Measurements from ENCODE around the gene CAMK2A.

CAMK2A gene

DNA sequence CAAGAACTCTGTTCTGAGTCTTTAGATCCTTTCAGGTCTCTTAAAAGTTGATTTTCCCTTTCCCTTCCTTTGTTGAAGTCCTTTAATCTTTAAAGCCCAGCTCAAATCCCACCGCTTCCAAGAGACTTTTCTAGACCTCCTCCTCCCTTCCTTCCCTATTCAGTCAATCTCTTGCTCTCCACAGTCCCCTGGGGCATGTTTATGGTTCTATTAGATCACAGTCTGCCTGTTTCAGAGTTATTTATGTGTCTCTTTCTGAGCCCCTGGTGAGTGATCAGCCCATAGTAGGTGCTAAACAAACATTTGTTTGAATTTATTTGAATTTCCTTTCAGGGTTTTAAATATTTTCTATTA, 20.3 kb upstream of the CAMK2A start:
- H3K36me3 ChIP-seq (ENCODE audit: insufficient read depth, low read length), result no peaks in the 10 kb centered on the region

DNA sequence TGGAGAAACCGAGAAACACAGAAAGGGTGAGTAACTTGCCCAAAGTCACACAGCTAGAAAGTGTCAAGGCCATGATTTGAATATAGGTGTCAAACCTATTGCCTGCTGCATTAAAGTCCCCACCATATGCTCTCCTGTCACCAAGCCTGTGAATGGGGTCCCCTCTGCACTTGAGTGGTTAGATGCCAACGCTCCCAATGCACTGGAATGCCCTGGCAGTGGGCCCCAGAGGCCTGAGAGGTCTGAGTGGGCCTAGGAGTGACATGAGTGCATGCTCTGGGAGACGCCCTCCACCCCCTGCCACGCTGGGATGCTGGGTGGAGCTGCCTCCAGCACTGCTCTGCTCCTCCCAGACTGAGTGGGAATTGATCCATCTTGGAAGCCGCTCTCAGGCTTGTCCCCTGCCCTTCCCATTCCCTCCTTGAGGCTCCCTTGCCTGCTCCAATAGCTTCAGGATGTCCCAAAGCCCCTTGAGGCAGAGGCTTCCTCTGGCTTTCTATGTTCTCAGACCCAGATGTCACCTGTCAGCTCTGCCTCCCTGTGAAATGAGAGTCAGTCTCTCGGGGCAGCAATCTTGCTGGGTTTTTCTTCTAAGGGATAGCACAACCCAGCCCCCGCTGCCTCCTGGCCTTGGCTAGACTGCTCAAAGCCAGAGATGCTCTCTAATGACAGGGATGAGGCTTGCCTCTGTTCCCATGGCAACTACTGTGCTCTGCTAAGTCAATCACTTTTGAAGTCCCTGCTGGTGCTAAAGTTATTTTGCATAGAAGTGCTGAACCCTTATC, 19.7 kb upstream of the CAMK2A start:
- Histone ChIP-seq H3K36me3 (ENCODE audit: insufficient read depth, low read length) (no peaks in the 10 kb centered on the region), H3K9me3 (ENCODE audit: control insufficient read depth, insufficient read depth, low read length) (no peaks in the 10 kb centered on the region), H3K9ac (ENCODE audit: low read depth, low read length) (no peak overlapping the region), H3K4me1 (ENCODE audit: insufficient read depth, low read length) (peaks cover 10% of the 10 kb centered on the region)

More for the DNA sequence above, 20.3 kb upstream of the CAMK2A start:
- peaks cover 5% of the 10 kb centered on the region; the same call in 1 of the 2 replicates for H3K4me1 ChIP-seq (ENCODE audit: insufficient read depth, low read length)
- H3K9me3 ChIP-seq (ENCODE audit: control insufficient read depth, insufficient read depth, low read length), result no peaks in the 10 kb centered on the region
- no peak overlapping the region for H3K9ac ChIP-seq (ENCODE audit: low read depth, low read length)

DNA sequence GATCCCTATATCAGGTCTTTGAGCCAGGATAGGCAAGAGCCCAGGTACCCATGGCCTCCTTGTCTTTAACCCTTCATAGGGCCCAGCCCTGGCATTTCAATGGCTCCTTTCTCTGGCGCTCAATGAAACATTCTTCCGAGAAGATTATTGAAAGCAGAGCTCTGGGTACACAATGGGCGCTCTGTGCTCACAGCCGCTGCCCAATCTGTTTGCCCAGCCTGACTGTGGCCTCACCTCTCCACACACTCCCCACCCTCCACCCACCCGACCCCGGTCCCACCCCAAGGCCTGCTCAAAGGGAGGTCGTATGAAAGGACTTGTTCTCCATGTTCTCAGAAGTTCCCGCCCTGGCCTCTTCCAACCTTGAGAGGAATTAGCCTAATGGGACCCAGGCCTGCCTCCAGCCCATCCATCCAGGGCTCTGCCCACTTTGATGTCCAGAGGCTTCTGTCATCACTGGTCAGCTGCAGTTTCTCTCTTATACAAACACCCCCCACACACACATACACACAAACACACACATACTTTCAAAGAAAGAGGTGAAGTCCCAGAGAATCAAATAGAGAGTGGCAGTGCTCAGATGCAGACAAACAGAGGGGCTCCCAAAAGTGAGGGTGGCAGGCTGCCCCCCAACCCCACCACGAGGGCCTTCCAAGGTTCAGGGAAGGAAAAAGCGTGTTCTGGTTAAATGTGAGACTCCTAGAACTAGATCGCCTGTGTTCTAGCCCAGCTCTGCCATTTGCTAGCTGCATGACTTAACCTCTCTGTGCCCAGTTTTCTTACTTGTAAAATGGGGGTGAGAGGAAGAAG, 18.2 kb upstream of the CAMK2A start:
- Histone ChIP-seq H3K9me3 (ENCODE audit: control insufficient read depth, insufficient read depth, low read length) (no peaks in the 10 kb centered on the region), H3K36me3 (ENCODE audit: insufficient read depth, low read length) (no peaks in the 10 kb centered on the region), H3K4me1 (ENCODE audit: insufficient read depth, low read length) (peaks cover 24% of the 10 kb centered on the region), H3K9ac (ENCODE audit: low read depth, low read length) (no peak overlapping the region)

DNA sequence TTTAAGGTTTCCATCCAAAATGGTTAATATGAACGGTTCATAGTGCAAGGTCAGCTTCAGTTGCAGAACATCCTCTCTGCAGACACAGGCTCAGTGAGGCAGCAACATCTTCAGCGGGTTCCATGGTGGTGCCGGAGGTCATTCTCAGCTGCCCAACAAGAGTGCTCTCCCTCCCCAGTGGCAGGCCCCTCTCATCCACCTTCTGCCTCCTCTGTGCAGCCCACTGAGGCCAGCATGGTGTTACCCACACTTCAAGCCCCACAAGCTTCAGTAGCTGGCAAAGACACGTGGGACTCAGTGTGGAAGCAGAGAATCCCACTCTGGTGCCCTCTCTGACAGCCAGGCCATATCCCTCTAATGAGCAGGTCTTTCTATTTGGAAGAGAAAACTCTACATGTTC, 17.2 kb upstream of the CAMK2A start:
- Histone ChIP-seq H3K4me1 (ENCODE audit: insufficient read depth, low read length) (peaks cover 24% of the 10 kb centered on the region), H3K9me3 (ENCODE audit: control insufficient read depth, insufficient read depth, low read length) (no peaks in the 10 kb centered on the region)

DNA sequence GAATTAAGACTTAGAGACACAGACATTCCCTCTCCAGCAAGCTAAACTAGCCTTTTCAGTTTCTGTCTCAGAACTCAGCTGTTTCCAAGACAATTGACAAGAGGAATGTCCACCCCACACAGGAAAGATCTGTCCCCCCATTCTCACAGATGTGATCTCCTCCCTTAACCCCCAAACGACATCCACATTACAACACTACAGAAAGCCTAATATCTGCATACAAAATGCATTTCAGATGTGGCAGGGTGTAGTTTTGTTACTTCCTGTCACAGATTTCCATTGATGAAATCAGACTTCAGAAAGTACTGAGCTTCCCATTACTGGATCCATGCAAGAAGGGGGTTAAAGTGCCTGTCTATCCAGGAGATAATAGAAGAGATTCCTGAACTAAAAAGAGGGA, 16.0 kb upstream of the CAMK2A start:
- no peaks in the 10 kb centered on the region for H3K9me3 ChIP-seq (ENCODE audit: control insufficient read depth, insufficient read depth, low read length)
- H3K9ac ChIP-seq (ENCODE audit: low read depth, low read length), result no peak overlapping the region
- H3K36me3 ChIP-seq (ENCODE audit: insufficient read depth, low read length), result no peaks in the 10 kb centered on the region
- peaks cover 30% of the 10 kb centered on the region for H3K4me1 ChIP-seq (ENCODE audit: insufficient read depth, low read length)

More for the DNA sequence above, 17.2 kb upstream of the CAMK2A start:
- no peaks in the 10 kb centered on the region for H3K36me3 ChIP-seq (ENCODE audit: insufficient read depth, low read length)
- H3K9ac ChIP-seq (ENCODE audit: low read depth, low read length), result no peak overlapping the region

DNA sequence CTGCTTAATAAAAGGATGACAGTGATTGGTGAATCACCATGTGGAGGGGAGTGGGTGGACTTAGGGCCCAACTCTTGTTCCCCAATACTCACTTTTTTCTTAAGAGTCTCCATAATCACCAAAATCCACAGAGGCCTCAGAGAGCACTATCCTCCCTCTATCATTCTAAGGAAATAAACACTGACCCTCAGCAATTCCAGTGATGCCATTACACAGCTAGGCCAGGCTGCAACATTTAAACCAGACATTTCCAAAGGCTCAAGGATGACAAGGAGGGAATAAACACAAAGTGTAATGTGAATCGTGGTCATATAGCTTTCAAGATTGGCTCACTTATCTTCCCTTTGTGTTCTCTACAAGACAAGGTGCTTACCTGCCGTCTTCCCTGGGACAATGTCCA, 15.5 kb upstream of the CAMK2A start:
- Histone ChIP-seq H3K4me1 (ENCODE audit: insufficient read depth, low read length) (peaks cover 35% of the 10 kb centered on the region), H3K36me3 (ENCODE audit: insufficient read depth, low read length) (no peaks in the 10 kb centered on the region), H3K9ac (ENCODE audit: low read depth, low read length) (no peak overlapping the region), H3K9me3 (ENCODE audit: control insufficient read depth, insufficient read depth, low read length) (no peaks in the 10 kb centered on the region)

DNA sequence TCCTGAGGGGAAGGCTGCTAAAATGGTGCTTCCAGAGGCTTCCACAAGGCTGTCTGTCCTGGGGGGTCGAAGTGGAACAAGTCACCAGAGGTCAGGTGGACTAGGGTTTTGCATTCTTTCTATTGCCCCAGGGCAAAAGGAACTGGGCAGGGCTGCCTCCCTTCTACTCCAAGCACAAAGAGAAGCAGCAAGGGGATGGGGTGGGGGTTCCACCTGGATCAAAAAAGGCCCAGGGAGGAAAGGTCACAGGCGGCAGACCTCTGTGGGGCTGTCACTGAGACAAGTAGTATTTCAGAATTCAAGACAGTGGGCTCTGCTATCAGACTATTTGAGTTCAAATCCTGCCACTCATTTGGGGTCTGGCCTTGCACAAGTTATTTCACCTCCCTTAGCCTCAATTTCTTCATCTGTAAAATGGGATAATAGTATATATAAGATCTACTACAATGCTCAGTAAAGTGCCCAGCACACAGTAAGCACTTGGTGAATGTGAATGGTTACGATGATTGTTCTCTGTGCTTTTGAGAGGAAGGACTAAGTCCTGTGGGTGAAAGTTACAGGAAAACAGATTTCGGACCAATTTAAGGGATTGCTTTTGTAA, 15.0 kb upstream of the CAMK2A start:
- Histone ChIP-seq H3K9ac (ENCODE audit: low read depth, low read length) (no peak overlapping the region), H3K9me3 (ENCODE audit: control insufficient read depth, insufficient read depth, low read length) (no peaks in the 10 kb centered on the region), H3K36me3 (ENCODE audit: insufficient read depth, low read length) (no peaks in the 10 kb centered on the region), H3K4me1 (ENCODE audit: insufficient read depth, low read length) (peaks cover 40% of the 10 kb centered on the region)

DNA sequence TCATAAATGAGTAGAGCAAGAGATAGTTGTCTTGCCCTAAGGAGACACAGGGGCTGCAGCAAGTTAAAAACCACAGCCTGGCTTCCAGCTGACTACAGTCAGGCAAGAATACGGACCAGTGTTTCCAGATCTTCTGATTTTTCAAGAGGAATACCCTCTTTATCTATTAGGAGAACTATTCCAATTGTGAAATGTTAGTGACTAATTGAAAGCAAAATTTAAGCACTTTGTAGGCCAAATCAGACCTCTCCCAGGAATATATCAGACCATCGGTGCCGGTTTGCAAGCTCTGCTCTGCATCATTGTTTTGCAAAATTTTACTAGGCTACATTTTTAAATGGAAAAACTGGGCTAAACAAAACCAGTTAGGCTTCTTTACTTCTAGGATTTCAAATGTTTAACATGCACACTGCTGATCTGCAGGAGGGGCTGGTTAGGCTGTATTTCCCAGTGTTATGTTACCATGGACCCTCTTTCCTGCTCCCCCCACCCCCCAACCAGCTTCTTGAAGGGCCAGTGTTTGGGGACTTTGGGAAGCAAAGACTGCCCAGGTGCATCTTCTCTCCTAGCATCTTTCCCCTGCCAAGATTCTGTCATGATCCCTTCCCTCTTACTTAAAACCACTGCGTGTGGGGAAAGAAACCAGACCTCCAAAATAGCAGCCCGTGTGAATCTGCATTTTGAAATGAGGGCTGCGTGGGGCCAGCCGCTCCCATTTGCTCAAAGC, 14.2 kb upstream of the CAMK2A start:
- no peak overlapping the region; the same call in 1 of the 2 replicates for H3K9ac ChIP-seq (ENCODE audit: low read depth, low read length)
- no peaks in the 10 kb centered on the region for H3K36me3 ChIP-seq (ENCODE audit: insufficient read depth, low read length)
- peaks cover 44% of the 10 kb centered on the region for H3K4me1 ChIP-seq (ENCODE audit: insufficient read depth, low read length)
- no peaks in the 10 kb centered on the region for H3K9me3 ChIP-seq (ENCODE audit: control insufficient read depth, insufficient read depth, low read length)

DNA sequence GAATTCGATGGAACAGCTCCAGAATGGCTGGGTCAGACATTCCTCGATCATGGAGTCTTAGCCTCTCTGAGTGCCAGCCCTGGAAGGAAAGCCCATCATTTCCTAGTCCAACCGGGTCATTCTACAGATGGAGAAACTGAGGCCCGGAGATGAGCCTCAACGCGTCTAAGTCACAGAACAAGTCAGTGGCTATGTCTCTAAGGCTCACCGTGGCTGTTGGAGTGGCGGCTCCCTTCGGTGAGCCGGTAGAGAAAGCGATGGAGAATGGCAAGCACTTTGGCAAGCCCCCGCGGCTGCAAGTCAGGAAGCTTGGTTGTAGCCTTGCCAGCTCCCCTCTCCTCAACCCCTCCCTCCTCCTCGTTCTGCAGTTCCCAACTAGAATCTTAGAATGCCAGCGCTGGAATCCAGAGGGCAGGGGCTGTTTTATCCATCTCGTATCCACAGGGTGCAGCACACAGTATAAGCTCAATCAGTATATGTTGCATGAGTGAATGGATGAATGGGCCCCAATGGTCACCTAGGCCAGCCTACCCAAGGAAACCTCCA, 13.6 kb upstream of the CAMK2A start:
- Histone ChIP-seq H3K9ac (ENCODE audit: low read depth, low read length) (peak overlapping the region; percentile 60; the same call in 1 of the 2 replicates), H3K36me3 (ENCODE audit: insufficient read depth, low read length) (no peaks in the 10 kb centered on the region), H3K9me3 (ENCODE audit: control insufficient read depth, insufficient read depth, low read length) (no peaks in the 10 kb centered on the region), H3K4me1 (ENCODE audit: insufficient read depth, low read length) (peaks cover 44% of the 10 kb centered on the region)

DNA sequence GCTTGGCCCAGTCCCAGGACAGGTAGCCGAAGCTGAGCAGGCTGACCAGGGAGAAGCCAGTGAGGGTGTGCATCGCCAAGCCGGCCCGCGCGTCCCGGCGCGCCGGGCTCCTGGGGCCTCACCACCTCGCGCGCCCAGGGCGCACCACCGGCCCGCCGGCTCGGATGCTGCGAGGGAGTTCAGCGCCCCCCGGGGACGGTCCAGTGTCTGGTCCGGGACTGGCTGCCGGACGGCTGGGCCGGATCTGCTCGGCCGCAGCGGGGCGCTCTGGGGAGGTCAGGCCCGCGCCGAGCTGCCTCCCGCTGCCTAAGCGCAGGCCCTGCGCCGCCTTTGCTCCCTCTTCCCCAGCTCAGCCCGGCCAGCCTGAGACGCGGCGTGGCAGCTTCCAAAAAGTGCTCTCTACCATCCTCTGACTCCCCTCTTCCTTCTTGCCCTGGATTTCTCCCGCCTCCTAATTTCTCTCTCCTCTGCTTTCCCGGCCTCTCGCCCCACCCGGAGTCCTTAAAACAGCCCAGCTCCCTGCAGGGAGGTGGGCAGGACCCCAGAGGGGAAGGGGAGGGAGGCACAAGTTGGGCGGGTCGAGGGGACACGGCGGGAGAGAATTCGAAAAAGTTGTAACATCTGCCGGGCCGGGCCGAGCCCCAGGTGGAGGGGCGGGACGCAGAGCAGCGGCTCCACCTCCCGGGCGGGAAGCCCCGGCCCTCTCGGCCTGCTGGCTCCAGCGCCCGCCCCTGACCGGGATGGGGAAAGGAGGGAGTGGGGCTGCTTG, 12.9 kb upstream of the CAMK2A start, which contains the start of gene ARSI:
TSS of gene ARSI (minus strand) at position 605 of the 769 bp plus-strand sequence. CDS start at position 73, 532 bp downstream.
- Histone ChIP-seq H3K9ac (ENCODE audit: low read depth, low read length) (peak within 1 kb of the TSS; percentile 60), H3K9me3 (ENCODE audit: control insufficient read depth, insufficient read depth, low read length) (no peaks in the 10 kb centered on the region)

DNA sequence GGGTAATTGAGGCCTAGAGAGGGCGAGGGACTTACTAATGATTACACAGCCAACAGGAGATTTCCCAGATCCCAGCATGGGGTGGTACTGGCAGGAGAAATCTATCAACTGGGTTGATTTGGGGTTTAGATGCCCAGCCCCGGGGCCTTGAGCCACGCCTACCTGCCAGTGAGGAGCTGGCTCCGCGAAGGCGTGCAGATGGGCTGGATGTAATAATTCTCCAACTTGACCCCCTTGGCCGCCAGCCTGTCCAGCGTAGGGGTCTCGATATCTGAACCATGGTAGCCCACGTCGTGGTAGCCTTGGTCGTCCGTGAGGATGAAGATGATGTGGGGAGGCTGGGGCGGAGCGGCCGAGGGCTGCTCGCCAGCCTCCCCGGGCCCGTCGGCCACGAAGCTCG, 12.3 kb upstream of the CAMK2A start:
- Histone ChIP-seq H3K36me3 (ENCODE audit: insufficient read depth, low read length) (no peaks in the 10 kb centered on the region), H3K9me3 (ENCODE audit: control insufficient read depth, insufficient read depth, low read length) (no peaks in the 10 kb centered on the region), H3K4me1 (ENCODE audit: insufficient read depth, low read length) (peaks cover 44% of the 10 kb centered on the region), H3K9ac (ENCODE audit: low read depth, low read length) (peak overlapping the region; percentile 60)

More for the DNA sequence above, 12.9 kb upstream of the CAMK2A start, which contains the start of gene ARSI:
- Histone ChIP-seq H3K4me1 (ENCODE audit: insufficient read depth, low read length) (peaks cover 44% of the 10 kb centered on the region), H3K36me3 (ENCODE audit: insufficient read depth, low read length) (no peaks in the 10 kb centered on the region)

DNA sequence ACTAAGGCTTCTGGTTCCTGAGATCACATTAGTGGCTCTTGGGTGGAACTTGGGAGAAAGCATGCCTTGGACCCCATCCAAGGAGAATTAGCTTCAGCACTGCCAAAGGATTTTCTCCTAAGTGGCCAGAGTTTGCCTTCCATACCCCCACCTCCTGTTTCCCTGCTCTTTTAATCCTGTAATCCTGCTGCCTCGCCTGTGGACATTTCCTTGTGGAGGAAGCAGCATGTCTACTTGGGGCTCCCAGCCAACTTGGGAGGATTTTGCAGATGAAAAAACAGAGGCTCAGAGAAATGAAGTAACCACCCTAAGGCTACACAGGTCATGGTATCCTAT, 11.6 kb upstream of the CAMK2A start:
- H3K9ac ChIP-seq (ENCODE audit: low read depth, low read length), result peak overlapping the region; percentile 6; the same call in 1 of the 2 replicates
- H3K4me1 ChIP-seq (ENCODE audit: insufficient read depth, low read length), result peaks cover 44% of the 10 kb centered on the region

DNA sequence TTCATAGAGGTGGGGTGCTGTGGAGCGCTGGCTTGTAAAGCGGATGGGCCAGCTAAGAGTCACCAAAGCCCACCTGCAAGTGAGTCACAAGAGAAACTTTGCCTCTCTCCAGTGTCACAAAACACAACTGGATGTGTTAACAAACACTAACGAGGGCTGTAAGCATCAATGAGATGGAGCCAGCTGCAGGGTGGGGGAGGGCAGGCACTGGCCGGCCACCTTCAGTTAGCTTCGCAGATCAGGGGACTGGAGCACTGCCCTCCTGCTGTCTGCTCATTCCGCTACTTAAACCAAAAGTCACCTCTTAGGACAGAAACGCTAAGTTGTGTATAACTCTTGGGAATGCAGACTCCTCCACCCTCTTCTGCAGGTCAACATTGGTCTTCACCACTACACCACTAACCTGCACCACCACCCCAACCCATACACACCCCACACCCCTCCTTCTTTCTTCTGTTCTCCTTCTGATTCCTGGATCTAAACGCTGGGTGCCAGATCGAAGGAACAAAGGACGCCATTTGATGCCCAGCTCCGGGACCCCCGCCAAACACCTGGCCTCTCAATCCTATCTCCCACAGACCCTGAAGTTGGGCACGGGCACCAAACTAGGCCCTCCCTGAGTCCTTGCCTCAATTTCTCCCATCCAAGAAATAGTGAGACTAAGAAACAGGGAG, 11.1 kb upstream of the CAMK2A start:
- no peaks in the 10 kb centered on the region for H3K36me3 ChIP-seq (ENCODE audit: insufficient read depth, low read length)
- H3K9ac ChIP-seq (ENCODE audit: low read depth, low read length), result peak overlapping the region; percentile 6; the same call in 1 of the 2 replicates
- no peaks in the 10 kb centered on the region for H3K9me3 ChIP-seq (ENCODE audit: control insufficient read depth, insufficient read depth, low read length)
- peaks cover 44% of the 10 kb centered on the region for H3K4me1 ChIP-seq (ENCODE audit: insufficient read depth, low read length)

More for the DNA sequence above, 11.6 kb upstream of the CAMK2A start:
- Histone ChIP-seq H3K36me3 (ENCODE audit: insufficient read depth, low read length) (no peaks in the 10 kb centered on the region), H3K9me3 (ENCODE audit: control insufficient read depth, insufficient read depth, low read length) (no peaks in the 10 kb centered on the region)
